RWPE1 (cell line): ENCODE data around the gene GNA12.

ENCODE experiments used
- CTCF ChIA-PET: fragments of 350-600 bp; sonication (Branson Sonifier 250); formaldehyde crosslinking; extraction: SDS; loops from one replicate; lab custom pipeline; 2021; lab: Yijun Ruan, JAX
- POLR2A ChIA-PET: fragments of 400-600 bp; formaldehyde crosslinking; extraction: SDS; loops from one replicate; lab custom pipeline; 2020; ENCODE audit warnings: antibody characterized with exemption; ENCODE audit not compliant: low non-redundant PET; lab: Yijun Ruan, JAX
- DNase-seq: peaks from one replicate; pipeline ENCODE4 v3.0.0; 2012; ENCODE audit warnings: low spot score
- H3K27ac ChIP-seq: fragments of 450-650 bp; 2 replicates; pipeline ENCODE4 v1.5.1; 2017
- TF ChIP-seq, protein P1 (sequence below): fragments of 450-650 bp; conservative IDR thresholded peaks from 2 replicates; pipeline ENCODE4 v1.5.1; 2017; ENCODE audit warnings: low read depth, mild to moderate bottlenecking

Gene GNA12

DNA sequence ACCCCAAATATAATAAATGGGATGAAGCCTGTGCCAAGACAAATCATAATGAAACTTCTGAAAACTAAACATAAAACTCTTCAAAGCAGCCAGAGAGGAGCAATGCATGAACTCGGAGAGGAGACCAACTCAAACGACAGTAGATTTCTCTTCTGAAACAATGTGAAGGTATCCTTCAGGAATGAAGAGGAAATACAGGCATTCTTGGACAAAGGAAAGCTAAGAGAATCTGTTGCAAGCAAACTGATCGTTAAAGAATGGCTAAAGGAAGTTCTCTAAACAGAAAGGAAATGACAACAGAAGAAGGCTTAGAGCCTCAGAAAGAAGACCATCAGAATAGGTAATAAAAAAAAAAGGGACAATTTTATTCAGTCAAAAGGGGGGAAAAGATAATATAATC lies 6.6 kb downstream of the GNA12 start:
- no peak for DNase-seq
- ChIA-PET CTCF (interaction anchor here (0.7 to 1.0 kb wide), 2 partner anchors 11 to 235 kb away, joined by 4 read pairs; no protein-coding TSS in a partner anchor), POLR2A (no interaction called here)
- TF ChIP-seq, protein P1, sequence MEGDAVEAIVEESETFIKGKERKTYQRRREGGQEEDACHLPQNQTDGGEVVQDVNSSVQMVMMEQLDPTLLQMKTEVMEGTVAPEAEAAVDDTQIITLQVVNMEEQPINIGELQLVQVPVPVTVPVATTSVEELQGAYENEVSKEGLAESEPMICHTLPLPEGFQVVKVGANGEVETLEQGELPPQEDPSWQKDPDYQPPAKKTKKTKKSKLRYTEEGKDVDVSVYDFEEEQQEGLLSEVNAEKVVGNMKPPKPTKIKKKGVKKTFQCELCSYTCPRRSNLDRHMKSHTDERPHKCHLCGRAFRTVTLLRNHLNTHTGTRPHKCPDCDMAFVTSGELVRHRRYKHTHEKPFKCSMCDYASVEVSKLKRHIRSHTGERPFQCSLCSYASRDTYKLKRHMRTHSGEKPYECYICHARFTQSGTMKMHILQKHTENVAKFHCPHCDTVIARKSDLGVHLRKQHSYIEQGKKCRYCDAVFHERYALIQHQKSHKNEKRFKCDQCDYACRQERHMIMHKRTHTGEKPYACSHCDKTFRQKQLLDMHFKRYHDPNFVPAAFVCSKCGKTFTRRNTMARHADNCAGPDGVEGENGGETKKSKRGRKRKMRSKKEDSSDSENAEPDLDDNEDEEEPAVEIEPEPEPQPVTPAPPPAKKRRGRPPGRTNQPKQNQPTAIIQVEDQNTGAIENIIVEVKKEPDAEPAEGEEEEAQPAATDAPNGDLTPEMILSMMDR = no peak
- H3K27ac ChIP-seq = no peak overlapping the region

DNA sequence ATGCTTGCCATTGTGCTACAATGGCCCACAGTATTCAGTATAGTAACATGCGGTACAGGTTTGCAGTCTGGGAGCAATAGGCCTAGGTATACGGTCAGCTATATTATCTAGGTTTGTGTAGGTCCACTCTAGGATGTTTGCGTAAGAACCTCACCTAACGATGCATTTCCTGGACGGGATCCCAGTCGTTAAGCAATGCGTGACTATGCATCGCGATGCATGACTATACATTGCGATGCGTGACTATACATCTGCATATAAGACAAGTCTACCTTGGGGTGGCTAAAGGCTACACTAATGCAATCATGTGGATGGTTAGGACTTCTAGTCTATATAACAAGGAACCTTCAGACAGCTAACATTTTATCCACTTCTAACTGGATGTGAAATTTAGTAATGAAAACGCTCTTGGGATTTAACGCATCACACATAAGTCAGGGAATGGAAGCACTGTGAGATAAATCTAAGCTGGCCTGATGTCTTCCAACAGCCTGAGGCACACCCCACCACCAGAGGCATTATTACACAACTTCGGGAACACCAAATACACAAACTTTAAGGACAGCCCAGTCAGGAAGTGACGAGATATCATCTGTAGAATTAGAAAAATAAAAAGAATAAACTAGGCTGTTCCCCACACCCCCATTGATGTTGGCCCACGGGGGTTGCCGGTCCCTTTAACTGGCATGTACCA lies 9.2 kb downstream of the GNA12 start:
- ChIA-PET POLR2A (no interaction called here), CTCF (interaction anchor here (1.0 kb wide), 1 partner anchor 14 kb away, joined by 3 read pairs; no protein-coding TSS in a partner anchor)
- TF ChIP-seq, protein P1 = no peak
- H3K27ac ChIP-seq = no peak overlapping the region
- peak; percentile 38 for DNase-seq

DNA sequence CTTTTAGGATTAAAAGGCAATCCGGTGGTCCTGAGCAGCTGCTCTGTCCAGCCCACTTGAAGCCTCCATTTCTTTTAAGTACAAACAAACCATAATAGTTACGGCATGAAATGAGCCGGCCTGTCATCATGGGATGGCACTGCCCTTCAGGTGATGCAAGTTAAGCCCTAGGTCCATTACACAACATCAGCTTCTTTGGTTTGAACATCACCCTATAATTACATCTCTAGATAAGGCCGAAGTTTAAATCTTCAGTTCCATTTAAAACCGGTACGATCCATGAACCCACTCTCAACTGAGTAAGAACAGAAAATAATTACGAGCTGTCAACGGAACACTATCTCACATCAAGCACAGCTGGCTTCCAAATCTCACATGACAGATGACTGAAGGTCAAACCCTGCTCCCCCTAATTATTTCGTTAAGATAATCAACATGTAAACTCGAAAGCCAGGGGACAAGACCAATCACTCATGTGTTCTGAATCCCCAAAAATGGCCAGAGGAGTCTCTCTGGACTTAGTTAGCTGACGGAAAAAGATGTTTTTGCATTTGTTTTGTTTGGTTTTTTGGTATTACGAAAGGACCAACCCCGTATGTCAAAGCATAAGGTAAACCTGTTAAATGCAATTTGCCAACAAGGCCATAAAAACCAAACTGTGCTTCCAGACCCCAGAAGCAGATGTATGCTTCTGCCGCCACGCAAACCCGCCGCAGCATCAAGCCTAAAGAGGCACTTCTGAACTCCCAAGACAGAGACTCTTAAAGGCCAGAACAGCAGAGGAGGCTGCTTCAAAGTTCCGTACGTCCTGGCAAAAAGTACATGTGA lies 10.8 kb downstream of the GNA12 start:
- ChIA-PET POLR2A (interaction anchor here (0.5 kb wide), 1 partner anchor 140 kb away, joined by 3 read pairs; no protein-coding TSS in a partner anchor), CTCF (interaction anchor here (1.0 kb wide), 1 partner anchor 12 kb away, joined by 3 read pairs; no protein-coding TSS in a partner anchor)
- no peak overlapping the region for H3K27ac ChIP-seq
- TF ChIP-seq, protein P1 = no peak
- no peak for DNase-seq

DNA sequence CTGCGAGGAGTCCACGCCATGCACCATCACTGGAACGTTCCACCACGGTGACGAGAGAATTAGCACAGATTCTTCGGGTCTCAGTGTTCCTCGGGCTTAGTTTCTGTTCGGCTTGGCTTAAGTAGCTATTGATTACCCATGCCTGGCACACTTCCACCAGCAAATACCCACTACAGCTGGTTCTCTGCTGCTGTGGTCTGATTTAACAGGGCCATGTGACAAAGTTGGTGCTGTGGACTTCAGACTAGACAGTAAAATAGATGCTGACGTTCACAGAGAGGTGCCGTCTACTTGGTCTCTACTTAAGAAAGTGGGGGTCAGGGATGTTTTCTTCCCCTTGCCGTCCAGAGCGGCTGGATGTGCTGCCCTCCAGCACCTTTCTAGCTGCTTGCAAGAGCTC lies 11.6 kb downstream of the GNA12 start:
- no peak for DNase-seq
- ChIA-PET CTCF (no interaction called here), POLR2A (interaction anchor here (0.5 kb wide), 1 partner anchor 140 kb away, joined by 3 read pairs; no protein-coding TSS in a partner anchor)
- no peak overlapping the region for H3K27ac ChIP-seq
- TF ChIP-seq, protein P1 = no peak

DNA sequence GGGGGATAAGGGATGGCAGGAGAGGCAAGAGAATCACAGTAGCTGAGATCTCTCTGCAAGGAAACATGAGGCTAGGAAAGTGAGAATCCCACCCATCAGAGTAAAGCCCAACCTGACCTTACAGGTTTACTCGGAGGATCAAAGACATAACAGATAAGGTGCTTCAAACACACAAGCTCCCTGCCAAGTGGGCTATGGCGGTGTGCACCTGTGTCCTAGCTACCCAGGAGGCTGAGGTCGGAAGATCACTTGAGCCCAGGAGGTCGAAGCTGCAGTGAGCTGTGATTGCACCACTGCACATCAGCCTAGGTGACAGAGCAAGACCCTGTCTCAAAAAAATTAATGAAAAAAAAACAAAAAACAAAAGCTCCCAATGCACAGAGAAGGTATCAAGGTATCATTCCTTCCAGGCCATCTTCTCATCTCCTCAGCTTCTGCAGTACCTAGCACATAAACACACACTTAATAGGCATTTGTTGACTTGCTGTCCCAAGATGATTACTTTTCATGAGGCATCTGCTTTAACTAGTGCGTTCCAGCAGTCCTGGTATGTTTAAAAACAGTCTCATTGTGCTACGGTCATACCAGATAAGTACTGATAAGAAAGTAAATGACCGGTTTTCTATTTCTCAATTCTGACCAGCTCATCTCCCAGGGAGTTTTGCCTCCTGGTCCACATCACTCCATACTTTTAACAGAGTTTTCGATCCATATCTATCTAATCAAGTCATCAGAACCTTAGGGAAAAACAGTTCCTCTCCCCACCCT lies 13.3 kb downstream of the GNA12 start:
- DNase-seq = no peak
- CTCF ChIA-PET = no interaction called here
- no peak overlapping the region for H3K27ac ChIP-seq
- TF ChIP-seq, protein P1 = no peak
- POLR2A ChIA-PET = no interaction called here

DNA sequence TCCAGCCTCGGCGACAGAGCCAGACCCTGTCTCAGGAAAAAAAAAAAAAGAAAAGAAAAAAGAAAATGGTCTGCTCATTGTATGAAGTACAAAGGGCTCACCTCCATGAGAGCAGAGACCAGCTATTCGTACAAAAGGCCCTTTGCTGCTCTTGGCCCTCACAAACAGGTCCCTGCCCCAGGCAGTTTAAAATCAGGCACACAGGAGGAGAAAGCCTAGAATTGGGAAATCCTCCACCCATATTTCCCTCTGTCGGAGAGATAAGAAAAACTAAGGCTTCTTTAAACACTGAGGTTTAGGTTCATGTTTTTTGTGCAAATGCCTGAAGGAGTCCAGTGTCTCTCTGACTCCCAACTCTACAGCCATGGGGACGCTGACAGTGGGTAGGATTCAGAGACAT lies 15.1 kb downstream of the GNA12 start:
- DNase-seq = no peak
- TF ChIP-seq, protein P1 = no peak
- no peak overlapping the region for H3K27ac ChIP-seq
- ChIA-PET POLR2A (no interaction called here), CTCF (interaction anchor here (1.1 kb wide), 1 partner anchor 34 kb away, joined by 5 read pairs; no protein-coding TSS in a partner anchor)
